Measurements from ENCODE around the gene LHFPL2. TPM values are rescaled to one million over a fixed set of nuclear protein-coding genes. Genes with fewer than 3 reads are reported as not detected.
"Not testable (repeated sequence)": the region's sequence is repeated elsewhere in the genome, so short reads cannot be mapped to it uniquely, and the experiment has no call there.

LHFPL2 gene
- total and polyA plus RNA-seq, 9 donors = 38.0 to 90.9 (median 53.3) TPM

GRCh38 chr5:78687514-78687913 is 38.9 kb upstream of the LHFPL2 start:
- H3K4me3 ChIP-seq (ENCODE audit: low read length); H3K36me3 ChIP-seq (ENCODE audit: control insufficient read depth, insufficient read depth, low read length); DNase-seq; H3K4me1 ChIP-seq (ENCODE audit: control insufficient read depth, insufficient read depth, low read length); H3K27ac ChIP-seq (ENCODE audit: low read length); H3K27me3 ChIP-seq (ENCODE audit: control insufficient read depth, insufficient read depth, low read length); H3K9me3 ChIP-seq (replicated peaks; ENCODE audit: control insufficient read depth, low read depth, low read length): not testable (repeated sequence)
- WGBS (ENCODE audit: insufficient coverage) = no CpG with 5 or more reads among the region's 4 CpGs

- not testable (repeated sequence) for DNase-seq; H3K36me3 ChIP-seq (ENCODE audit: control insufficient read depth, insufficient read depth, low read length); H3K4me3 ChIP-seq (ENCODE audit: low read length); H3K9me3 ChIP-seq (replicated peaks; ENCODE audit: control insufficient read depth, low read depth, low read length); H3K27ac ChIP-seq (ENCODE audit: low read length); H3K4me1 ChIP-seq (ENCODE audit: control insufficient read depth, insufficient read depth, low read length); H3K27me3 ChIP-seq (ENCODE audit: control insufficient read depth, insufficient read depth, low read length)
- no CpG with 5 or more reads among the region's 5 CpGs for WGBS (ENCODE audit: insufficient coverage)
Observed at GRCh38 chr5:78683905-78684304, 35.3 kb upstream of the LHFPL2 start.

- Histone ChIP-seq H3K4me1 (ENCODE audit: control insufficient read depth, insufficient read depth, low read length) (peaks cover 19% of the 10 kb centered on the region), H3K27ac (ENCODE audit: low read length) (no peak overlapping the region), H3K4me3 (ENCODE audit: low read length) (no peak overlapping the region), H3K36me3 (ENCODE audit: control insufficient read depth, insufficient read depth, low read length) (no peaks in the 10 kb centered on the region), H3K9me3 (replicated peaks; ENCODE audit: control insufficient read depth, low read depth, low read length) (no peaks in the 10 kb centered on the region), H3K27me3 (ENCODE audit: control insufficient read depth, insufficient read depth, low read length) (no peaks in the 10 kb centered on the region)
- WGBS (ENCODE audit: insufficient coverage) = no CpG with 5 or more reads among the region's 5 CpGs
- no peak for DNase-seq
Observed at GRCh38 chr5:78679905-78680304, 31.3 kb upstream of the LHFPL2 start.

GRCh38 chr5:78677777-78678668 is 29.5 kb upstream of the LHFPL2 start:
- Histone ChIP-seq H3K4me3 (ENCODE audit: low read length) (no peak overlapping the region), H3K27me3 (ENCODE audit: control insufficient read depth, insufficient read depth, low read length) (no peaks in the 10 kb centered on the region), H3K4me1 (ENCODE audit: control insufficient read depth, insufficient read depth, low read length) (peaks cover 19% of the 10 kb centered on the region), H3K36me3 (ENCODE audit: control insufficient read depth, insufficient read depth, low read length) (no peaks in the 10 kb centered on the region), H3K27ac (ENCODE audit: low read length) (peak overlapping the region; percentile 86), H3K9me3 (replicated peaks; ENCODE audit: control insufficient read depth, low read depth, low read length) (no peaks in the 10 kb centered on the region)
- WGBS (ENCODE audit: insufficient coverage) = 0% methylated on average over 1 of the region's 6 CpGs
- DNase-seq = peak; percentile 99

- Histone ChIP-seq H3K4me3 (ENCODE audit: low read length) (no peak overlapping the region), H3K36me3 (ENCODE audit: control insufficient read depth, insufficient read depth, low read length) (no peaks in the 10 kb centered on the region), H3K9me3 (replicated peaks; ENCODE audit: control insufficient read depth, low read depth, low read length) (no peaks in the 10 kb centered on the region), H3K27me3 (ENCODE audit: control insufficient read depth, insufficient read depth, low read length) (no peaks in the 10 kb centered on the region), H3K27ac (ENCODE audit: low read length) (no peak overlapping the region), H3K4me1 (ENCODE audit: control insufficient read depth, insufficient read depth, low read length) (peaks cover 21% of the 10 kb centered on the region)
- no peak for DNase-seq
- WGBS (ENCODE audit: insufficient coverage) = 44% methylated on average over 1 of the region's 6 CpGs
Observed at GRCh38 chr5:78675956-78676730, 27.6 kb upstream of the LHFPL2 start.

- not testable (repeated sequence) for H3K4me3 ChIP-seq (ENCODE audit: low read length); H3K9me3 ChIP-seq (replicated peaks; ENCODE audit: control insufficient read depth, low read depth, low read length); H3K36me3 ChIP-seq (ENCODE audit: control insufficient read depth, insufficient read depth, low read length); H3K27ac ChIP-seq (ENCODE audit: low read length); H3K27me3 ChIP-seq (ENCODE audit: control insufficient read depth, insufficient read depth, low read length); DNase-seq
- peaks cover 21% of the 10 kb centered on the region for H3K4me1 ChIP-seq (ENCODE audit: control insufficient read depth, insufficient read depth, low read length)
Observed at GRCh38 chr5:78673827-78674226, 25.3 kb upstream of the LHFPL2 start.

DNA sequence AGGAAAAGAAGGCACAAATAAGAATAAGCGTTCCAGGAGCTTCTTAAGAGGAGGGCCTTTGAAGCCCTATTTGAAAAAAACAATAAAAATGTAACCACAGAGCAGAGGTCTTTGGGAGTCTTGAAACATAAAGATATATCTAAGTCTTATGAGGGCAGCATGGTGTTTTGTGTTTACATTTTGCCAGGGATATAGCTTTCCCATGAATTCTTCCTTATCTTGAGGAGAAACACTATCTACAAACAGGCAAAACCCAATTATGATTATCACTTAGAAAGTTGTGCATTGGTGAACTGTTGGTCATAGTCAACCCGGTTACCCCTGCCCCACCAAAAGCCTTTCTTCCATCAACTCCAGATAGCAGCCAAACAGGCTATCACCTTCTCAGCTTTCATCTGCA is 23.6 kb upstream of the LHFPL2 start:
- WGBS (ENCODE audit: insufficient coverage) = 86% methylated on average over 1 of the region's 2 CpGs
- peak overlapping the region; percentile 45 for H3K27ac ChIP-seq (ENCODE audit: low read length)
- no peak for DNase-seq
- no peaks in the 10 kb centered on the region for H3K27me3 ChIP-seq (ENCODE audit: control insufficient read depth, insufficient read depth, low read length)
- H3K4me1 ChIP-seq (ENCODE audit: control insufficient read depth, insufficient read depth, low read length) = peaks cover 9% of the 10 kb centered on the region
- no peaks in the 10 kb centered on the region for H3K9me3 ChIP-seq (replicated peaks; ENCODE audit: control insufficient read depth, low read depth, low read length)
- H3K4me3 ChIP-seq (ENCODE audit: low read length) = no peak overlapping the region
- H3K36me3 ChIP-seq (ENCODE audit: control insufficient read depth, insufficient read depth, low read length) = no peaks in the 10 kb centered on the region

DNA sequence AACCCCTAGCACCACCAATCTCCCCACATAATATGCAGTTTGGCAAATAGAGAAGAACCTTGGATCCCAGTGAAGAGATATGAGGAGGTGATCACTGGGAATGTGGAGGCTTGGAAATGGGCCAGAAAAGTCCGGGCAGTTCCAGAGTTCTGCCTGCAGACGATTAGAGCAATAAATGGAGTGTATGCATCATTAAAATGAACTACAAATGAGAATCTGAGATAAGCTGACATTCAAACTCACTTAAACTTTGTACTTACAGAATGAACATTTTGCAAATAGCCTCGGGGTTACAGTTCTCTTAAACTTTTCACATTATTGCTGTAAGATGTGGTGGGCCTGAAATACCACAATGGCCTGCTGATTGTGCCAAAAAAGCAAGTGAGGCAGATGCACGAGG is 23.0 kb upstream of the LHFPL2 start:
- peaks cover 6% of the 10 kb centered on the region for H3K4me1 ChIP-seq (ENCODE audit: control insufficient read depth, insufficient read depth, low read length)
- peak overlapping the region; percentile 45 for H3K27ac ChIP-seq (ENCODE audit: low read length)
- H3K27me3 ChIP-seq (ENCODE audit: control insufficient read depth, insufficient read depth, low read length) = no peaks in the 10 kb centered on the region
- no peaks in the 10 kb centered on the region for H3K36me3 ChIP-seq (ENCODE audit: control insufficient read depth, insufficient read depth, low read length)
- WGBS (ENCODE audit: insufficient coverage) = 29% methylated on average over 1 of the region's 4 CpGs
- DNase-seq = peak; percentile 63
- no peak overlapping the region for H3K4me3 ChIP-seq (ENCODE audit: low read length)
- H3K9me3 ChIP-seq (replicated peaks; ENCODE audit: control insufficient read depth, low read depth, low read length) = no peaks in the 10 kb centered on the region

GRCh38 chr5:78670701-78671269 is 22.2 kb upstream of the LHFPL2 start:
- peaks cover 8% of the 10 kb centered on the region for H3K4me1 ChIP-seq (ENCODE audit: control insufficient read depth, insufficient read depth, low read length)
- H3K36me3 ChIP-seq (ENCODE audit: control insufficient read depth, insufficient read depth, low read length) = no peaks in the 10 kb centered on the region
- no peaks in the 10 kb centered on the region for H3K27me3 ChIP-seq (ENCODE audit: control insufficient read depth, insufficient read depth, low read length)
- H3K4me3 ChIP-seq (ENCODE audit: low read length) = no peak overlapping the region
- H3K9me3 ChIP-seq (replicated peaks; ENCODE audit: control insufficient read depth, low read depth, low read length) = no peaks in the 10 kb centered on the region
- no CpG with 5 or more reads among the region's 2 CpGs for WGBS (ENCODE audit: insufficient coverage)
- H3K27ac ChIP-seq (ENCODE audit: low read length) = peak overlapping the region; percentile 3
- DNase-seq = no peak

DNA sequence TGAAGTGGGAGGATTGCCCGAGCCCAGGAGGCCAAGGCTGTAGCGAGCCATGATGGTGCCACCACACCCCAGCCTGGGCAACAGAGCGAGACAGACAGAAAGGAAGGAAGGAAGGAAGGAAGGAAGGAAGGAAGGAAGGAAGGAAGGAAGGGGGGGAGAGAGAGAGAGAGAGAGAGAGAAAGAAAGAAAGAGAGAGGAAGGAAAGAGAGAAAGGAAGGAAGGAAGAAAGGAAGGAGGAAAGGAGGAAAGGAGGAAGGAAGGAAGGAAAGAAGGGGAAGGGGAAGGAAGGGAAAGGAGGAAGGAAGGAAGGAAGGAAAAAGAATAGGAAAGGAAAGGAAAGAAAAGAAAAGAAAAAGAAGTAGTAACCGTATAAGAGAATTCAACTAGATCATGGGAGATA is 20.8 kb upstream of the LHFPL2 start:
- Histone ChIP-seq H3K9me3 (replicated peaks; ENCODE audit: control insufficient read depth, low read depth, low read length) (no peaks in the 10 kb centered on the region), H3K4me1 (ENCODE audit: control insufficient read depth, insufficient read depth, low read length) (peaks cover 5% of the 10 kb centered on the region), H3K27ac (ENCODE audit: low read length) (no peak overlapping the region), H3K4me3 (ENCODE audit: low read length) (no peak overlapping the region), H3K36me3 (ENCODE audit: control insufficient read depth, insufficient read depth, low read length) (no peaks in the 10 kb centered on the region), H3K27me3 (ENCODE audit: control insufficient read depth, insufficient read depth, low read length) (no peaks in the 10 kb centered on the region)
- WGBS (ENCODE audit: insufficient coverage) = 94% methylated on average over 4 of the region's 4 CpGs
- DNase-seq = no peak

All from muscle of leg (tissue), 11 donors.